Stimulated activated CD8-positive, alpha-beta memory T cell treated with anti-CD3 and anti-CD28 coated beads, Interleukin-7, amount 100 ng/mL, for 1 hour (primary cell): ENCODE measurements around the gene STEEP1.
A peak's percentile ranks its signal among the peaks of the same experiment; 100 is the strongest.
"Not testable (repeated sequence)": the region's sequence is repeated elsewhere in the genome, so short reads cannot be mapped to it uniquely, and the experiment has no call there.

ENCODE experiments used
- DNase-seq, 2 donors: peaks; one replicate each; pipeline ENCODE4 v3.0.0-alpha.2; 2020; ENCODE audit warnings: low read depth in 2 of 2

STEEP1 gene

GRCh38 chrX:119529345-119530276, 35.6 kb downstream of the STEEP1 start:
- DNase-seq = no peak

DNA sequence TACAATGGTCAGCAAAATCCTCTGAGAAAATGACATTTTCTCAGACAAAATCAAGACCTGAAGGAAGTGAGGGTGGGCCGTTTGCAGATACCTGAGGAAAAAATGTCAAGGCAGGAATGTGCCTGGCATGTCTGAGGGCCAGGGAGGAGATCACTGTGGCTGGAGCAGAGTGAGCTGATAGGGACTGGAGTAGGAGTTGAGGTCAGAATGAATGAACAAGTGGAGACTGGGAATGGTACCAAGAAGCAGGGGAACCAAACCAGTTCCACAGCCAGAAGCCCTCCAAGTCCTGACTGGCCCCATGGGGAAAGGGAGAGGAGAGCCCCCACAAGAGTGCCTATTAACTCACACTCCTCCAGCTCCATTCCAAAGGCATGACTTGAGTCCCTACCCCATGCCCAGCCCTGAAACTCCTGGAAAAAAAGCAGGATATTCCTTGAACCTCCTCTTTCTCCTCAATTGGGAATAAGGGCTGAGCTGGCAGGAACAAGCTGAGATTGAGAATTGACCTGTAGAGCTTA, 41.5 kb downstream of the STEEP1 start:
- no peak for DNase-seq

DNA sequence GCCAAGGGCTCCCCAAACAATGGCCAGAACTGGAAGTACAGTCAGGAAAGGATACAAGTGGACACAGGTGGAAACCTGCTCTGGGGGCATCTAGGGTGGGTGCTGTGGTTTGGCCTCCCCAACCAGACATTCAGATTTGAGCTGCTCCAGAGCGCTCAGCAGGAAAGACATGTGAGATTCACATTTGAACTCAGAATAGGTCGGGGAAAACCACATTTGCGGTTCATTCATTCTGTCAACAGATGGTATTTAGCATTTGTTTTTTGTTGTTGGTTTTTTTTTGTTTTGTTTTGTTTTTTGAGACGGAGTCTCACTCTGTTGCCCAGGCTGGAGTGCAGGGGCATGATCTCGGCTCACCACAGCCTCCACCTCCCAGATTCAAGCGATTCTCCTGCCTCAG, 44.0 kb downstream of the STEEP1 start:
- no peak for DNase-seq

GRCh38 chrX:119518371-119518770, 46.8 kb downstream of the STEEP1 start:
- no peak for DNase-seq

DNA sequence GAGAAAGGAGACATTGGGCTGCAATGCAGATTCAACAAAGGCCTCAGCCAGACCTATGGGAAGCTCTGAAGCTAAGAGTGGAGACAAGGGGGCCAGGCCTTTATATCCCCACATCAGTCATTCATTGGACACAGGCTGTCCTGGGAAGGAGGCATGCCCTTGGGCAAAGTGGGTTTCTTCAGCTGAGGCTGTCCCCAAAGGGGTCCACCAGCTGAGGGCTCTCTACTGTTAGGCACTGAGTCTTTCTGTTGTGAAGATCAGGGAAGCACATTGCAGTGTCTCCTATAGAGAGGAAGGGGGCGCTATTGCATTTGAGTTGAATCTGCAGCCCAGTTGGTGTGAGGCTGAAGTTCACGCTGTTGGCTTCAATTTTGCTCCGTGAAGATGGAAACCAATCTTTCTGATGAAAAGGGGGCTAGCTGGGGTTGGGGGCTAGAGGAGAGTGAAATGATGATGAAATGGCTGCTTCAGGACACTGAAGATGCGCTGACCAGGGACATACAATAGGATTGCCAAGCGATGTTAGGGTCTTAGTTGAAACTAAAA, 49.0 kb downstream of the STEEP1 start:
- peak in 1 of 2 donors; percentile 7 for DNase-seq

DNA sequence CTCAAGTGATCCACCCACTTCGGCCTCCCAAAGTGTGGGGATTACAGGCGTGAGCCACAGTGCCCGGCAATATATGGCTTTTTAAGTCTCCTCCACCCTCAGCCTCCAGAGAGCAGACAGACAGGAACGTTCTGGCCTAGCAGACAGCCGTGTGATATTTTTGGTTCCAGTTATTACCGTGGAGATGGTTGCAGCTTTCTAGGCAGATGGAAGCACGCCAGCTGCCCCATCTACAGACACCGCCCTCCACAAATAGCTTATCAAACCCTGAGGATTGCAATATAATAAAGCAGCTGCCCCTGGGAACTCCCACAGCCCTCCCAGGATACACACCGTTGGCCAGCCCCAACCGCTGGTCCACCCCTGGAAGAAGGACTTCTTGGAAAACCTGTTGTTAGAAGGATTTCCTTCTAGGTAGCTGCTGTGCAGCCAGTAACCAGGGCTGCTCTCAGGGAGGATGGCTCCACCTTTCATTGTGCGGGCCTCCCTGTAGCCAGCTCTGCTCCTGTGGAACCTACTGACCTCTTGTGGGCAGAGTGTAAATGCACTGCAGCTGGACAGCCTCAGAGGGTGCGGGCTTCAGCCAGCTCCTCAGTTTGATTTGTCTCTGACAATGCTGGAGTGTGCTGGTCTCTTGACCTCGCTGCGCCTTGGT, 52.9 kb downstream of the STEEP1 start:
- no peak for DNase-seq

- no peak for DNase-seq
These were observed 58.0 kb downstream of the STEEP1 start for GRCh38 chrX:119507206-119507605.

DNA sequence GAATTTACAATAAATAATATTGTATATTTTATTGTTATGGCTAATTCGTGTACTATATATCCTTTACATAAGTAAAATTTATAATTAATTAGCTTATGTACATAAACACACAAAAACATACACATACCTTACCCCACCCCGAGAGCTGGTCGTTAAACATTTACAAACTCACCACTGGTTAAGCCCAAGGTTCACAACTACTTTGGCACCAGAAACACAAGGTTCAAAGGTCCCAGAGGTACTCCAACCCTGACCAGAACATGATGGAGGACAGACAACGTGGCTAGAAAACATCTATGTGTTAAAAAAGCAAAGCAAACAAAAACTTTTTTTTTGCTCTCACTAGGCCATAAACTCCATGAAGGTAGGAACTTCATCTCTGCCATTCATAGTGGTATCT, 59.3 kb downstream of the STEEP1 start:
- DNase-seq = no peak

DNA sequence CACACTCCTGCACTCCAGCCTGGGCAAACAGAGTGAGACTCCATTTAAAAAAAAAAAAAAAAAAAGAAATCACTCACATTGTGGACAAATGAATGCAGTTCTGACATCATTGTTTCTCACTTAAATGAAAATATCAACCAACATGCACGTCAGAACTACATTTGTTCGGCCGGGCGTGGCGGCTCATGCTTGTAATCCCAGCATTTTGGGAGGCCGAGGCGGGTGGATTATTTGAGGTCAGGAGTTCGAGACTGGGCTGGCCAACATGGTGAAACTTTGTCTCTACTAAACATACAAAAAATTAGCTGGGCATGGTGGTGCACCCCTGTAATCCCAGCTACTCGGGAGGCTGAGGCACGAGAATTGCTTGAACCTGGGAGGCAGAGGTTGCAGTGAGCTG, 60.1 kb downstream of the STEEP1 start:
- not testable (repeated sequence) for DNase-seq

- no peak for DNase-seq
These were observed 61.7 kb downstream of the STEEP1 start for GRCh38 chrX:119503484-119503861.

GRCh38 chrX:119502727-119503483, 62.3 kb downstream of the STEEP1 start:
- DNase-seq = no peak

DNA sequence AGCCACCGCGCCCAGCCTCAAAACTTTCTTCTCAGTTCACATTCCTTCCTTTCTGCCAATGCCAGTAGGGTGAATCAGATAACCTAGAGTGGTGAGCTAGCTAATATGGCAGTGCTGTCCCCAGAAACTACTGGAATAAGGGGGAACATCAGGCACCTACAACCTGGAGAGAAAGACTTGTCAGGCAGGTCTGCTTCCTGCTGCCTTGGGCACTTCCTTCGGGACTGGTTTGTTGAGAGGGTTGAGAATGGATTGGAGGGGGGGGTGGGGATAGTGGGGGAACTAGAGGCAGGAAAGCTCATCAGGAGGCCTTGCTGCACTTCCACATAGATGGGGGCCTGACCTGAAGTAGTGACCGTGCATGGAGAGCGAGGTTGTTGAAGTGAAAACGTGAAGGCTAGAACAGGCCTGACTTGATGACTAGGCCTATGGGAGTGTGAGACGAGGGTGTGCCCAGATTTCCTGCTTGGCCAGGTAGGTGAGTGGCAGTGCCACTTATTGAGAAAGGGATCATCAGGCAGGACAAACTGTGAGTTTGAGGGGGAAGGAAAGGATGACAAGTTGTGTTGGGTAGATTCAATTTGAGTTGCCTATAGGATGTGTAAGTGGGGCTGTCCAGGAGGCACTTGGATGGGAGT, 63.6 kb downstream of the STEEP1 start:
- DNase-seq = no peak

DNA sequence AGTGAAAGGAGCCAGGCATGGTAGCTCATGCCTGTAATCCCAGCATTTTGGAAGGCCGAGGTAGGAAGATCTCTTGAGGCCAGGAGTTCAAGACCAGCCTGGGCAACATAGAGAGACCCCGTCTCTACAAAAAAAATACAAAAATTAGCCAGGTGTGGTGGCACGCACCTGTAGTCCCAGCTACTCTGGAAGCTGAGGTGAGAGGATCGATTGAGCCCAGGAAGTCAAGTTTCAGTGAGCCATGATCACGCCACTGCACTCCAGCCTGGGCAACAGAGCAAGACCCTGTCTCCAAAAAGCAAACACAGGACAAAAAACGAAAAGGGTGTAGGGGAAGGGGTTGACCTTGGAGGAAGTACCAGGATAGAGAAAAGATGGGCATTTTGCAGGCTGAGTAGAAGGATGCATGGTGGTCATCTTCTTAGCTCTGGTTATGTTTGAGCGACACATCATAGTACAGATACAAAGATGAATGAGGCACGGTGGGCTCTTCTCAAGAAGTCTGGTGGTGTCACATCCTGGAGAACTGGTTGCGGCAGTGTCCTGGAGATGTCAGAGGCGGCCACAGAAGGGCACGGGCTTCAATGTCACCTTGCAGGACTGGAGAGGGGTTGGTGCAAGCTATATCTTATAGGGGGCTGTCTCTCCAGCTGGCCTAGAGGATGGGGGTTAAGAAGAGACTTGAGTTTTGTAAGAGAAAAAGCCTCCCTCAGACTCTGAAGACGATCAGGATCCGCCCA, 65.0 kb downstream of the STEEP1 start:
- DNase-seq = no peak

GRCh38 chrX:119497185-119497584, 68.0 kb downstream of the STEEP1 start:
- no peak for DNase-seq

DNA sequence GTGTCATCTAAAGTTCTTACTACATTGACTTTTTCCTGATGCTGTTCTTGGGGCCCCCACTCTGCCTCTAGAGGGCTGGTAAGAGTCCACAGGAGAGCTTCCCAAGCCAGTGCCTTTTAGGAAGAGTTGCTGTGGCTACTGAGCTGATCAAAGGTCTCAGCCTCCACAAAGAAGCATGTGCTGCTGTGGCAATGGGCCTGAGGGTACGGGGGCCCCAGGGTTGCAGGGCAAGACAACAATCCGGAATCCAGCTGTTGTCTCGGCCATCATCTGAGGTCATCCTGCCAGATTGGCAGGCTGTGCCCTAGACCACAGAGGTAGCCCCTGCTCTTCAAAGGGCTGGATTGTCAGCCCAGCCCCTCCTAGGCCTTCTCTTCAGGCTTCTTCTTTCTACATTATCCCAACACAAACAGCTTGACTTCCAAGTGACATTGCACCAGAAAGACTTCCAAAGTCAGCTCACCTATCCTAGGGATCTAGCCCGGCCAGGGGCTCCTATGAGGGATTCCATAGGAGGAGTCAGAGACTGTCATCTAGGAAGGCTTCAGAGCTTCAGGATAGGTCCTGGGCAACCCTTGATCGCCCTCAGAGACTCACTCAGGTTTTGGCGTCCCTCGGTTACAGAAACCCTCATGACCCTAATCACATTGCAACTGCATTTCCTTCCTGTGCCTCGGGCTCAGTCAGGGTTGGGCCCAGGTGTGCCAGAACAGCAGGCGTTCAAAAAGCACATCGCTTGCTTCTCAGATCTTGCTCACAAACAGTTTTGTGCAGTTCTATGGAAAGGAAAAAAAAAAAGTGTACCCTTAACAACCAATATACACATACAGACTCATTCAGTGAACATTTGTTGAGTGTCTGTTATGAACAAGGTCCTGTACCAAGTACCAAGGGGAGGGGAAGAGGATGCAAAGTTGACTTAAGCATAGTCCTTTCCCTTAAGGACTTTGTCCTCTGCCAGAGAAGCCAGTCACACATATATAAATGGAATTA, 69.2 kb downstream of the STEEP1 start:
- DNase-seq = no peak

DNA sequence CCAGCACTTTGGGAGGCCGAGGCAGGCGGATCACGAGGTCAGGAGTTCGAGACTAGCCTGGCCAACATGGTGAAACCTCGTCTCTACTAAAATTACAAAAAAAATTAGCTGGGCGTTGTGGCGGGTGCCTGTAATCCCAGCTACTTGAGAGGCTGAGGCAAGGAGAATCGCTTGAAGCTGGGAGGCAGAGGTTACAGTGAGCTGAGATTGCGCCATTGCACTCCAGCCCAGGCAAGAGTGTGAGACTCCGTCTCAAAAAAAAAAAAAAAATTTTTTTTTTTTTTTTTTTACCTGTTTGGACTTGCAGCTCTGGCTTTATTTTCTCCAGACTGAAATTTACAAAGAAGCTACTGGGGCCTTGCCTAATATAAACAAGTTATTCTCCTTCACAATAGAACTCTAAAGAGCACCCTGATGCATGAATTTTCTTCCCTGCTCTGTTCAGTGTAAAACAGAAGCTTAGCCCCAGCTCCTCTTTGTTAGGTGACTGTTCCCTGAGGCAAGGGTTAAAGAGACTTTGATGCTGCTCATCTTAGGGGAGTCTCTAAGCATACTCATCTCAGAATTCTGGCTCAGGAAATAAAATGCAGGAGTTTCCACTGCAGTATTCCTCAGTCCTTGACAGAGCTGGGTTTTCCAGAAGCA, 71.2 kb downstream of the STEEP1 start:
- DNase-seq = not testable (repeated sequence)

DNA sequence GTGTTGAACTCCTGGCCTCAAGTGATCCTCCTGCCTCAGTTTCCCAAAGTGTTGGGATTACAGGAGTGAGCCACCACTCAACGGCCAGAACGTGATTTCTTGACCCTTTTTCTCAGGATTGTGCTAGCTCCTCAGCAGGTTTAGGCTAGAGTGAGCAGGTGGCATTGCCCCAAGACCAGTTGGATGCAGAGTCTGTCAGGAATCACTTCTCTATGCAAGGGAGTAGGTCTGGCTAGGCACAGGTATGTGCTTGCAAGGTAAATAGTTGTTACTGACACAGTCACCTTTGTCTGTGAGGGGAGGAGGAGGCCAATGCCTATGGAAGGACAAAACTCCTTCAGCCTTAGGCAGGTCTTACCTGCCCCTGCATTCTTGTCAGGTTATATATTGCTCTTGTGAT, 72.7 kb downstream of the STEEP1 start:
- no peak for DNase-seq

DNA sequence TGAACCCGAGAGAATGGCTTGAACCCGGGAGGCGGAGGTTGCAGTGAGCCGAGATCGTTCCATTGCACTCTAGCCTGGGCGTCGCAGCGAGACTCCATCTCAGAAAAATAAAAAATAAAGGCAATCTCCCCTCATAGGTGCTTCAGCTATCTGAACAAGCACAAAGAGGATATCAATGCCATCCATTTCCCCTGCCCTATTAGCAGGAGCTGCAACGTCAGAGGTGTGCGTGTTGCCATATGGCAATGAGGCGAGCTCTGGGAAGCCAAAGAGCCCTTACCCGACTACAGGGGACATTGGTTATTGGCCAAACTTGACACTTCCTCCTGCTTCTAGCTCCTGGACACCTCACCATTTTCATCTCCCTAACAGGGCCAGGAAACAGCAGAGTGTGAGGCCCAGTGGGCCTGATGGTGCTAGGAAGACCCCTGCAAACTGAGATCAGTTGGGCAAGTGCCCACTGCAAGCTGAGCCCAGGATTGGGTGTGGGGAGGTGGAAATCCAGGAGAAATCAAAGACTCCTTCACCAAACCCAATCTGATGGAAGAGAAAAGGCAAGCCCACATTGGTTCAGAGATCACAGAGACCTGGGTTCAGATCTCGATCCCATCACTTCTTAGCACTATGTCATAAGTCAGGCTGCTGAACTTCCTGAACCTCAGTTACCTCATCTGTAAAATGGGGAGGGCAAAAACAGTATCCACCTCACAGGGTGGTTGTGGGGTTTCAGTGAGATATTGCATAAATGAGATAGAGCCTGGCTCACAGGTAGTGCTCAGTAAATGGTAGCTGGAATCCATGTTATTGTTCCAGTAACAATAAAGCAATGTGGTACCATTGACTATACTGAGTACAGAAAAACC, 75.8 kb downstream of the STEEP1 start:
- no peak for DNase-seq
